Activated T-cell treated with anti-CD3 and anti-CD28 coated beads, Interleukin-2, amount 50 U/mL, for 48 hours (primary cell): ENCODE results near the gene RTKN.
"Not testable (repeated sequence)": the region's sequence is repeated elsewhere in the genome, so short reads cannot be mapped to it uniquely, and the experiment has no call there.

Experiments used
- DNase-seq, 2 experiments: peaks; one replicate each; pipeline ENCODE4 v3.0.0-alpha.2; 2020

The RTKN gene

DNA sequence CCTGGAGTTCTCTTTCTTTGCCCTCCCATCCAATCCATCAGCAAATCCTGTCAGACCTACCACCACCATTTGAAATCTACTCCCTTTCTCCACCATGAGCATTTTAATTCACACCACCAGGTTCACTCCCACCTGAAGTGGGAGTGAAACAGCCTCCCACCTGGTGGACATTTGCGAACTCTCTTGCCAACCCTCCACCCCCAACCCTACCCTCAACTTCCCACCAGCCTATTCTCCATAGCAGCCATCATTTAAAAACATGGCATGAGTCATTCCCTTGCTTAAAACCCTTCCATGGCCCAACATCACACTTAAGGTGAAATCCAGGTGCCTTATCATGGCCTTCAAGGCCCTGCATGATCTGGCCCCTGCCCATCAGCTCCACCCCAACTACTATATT is 3.5 kb downstream of the RTKN start:
- DNase-seq: no peak

- DNase-seq: no peak
Observed at GRCh38 chr2:74436848-74437695, 4.7 kb downstream of the RTKN start.

DNA sequence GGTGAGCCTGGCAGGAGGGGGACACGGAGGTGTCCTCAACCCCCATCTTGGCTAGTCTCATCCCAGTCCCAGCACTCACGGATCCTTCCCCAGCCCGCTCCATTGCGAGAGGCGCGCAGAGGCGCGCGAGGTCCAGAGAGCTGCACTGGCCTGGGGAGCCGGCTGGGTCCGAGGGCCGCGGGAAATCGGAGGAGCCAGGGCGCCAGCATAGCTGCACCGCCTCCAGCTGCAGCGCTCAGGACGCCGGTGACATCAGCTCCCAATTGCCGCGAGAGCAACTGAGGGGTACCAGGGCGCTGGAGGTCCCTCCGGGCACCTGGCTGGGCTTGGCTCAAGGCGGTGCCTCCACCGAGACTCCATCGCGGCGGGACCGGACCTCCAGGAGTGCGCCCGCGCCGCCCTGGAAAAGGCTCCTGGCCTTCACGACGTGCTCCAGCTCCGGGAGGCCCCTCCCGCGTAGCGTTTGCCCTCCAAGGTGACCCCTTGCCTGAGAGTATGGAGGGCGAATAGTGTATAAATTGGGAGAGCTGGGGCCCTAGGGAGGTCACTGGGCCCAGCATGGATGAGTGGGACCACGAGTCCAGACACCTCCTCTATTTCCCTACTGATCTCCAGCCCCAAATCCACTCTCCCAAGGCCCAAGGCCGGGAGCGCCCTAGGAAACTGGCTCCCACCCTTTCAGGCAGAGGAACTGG is 5.5 kb downstream of the RTKN start:
- DNase-seq: no peak

DNA sequence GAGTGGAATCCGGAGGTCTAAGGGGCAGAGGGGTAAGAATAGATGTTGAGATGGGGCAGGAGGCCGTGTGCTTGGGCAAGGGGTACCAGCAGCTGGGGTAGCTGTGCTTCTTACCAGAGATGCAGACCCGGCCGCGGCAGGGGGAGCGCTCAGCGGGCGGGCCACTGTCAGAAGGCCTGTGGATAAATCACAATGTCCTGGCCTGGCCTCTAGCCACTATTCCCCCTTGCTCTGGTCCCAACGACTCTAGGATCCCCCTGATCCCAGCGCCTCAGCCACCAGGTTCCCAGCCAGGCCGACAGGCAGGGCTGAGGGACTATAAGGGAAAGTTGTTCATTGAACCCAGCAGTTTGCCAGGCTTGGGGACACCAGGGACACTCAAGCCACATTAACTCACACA is 11.2 kb downstream of the RTKN start:
- no peak for DNase-seq

DNA sequence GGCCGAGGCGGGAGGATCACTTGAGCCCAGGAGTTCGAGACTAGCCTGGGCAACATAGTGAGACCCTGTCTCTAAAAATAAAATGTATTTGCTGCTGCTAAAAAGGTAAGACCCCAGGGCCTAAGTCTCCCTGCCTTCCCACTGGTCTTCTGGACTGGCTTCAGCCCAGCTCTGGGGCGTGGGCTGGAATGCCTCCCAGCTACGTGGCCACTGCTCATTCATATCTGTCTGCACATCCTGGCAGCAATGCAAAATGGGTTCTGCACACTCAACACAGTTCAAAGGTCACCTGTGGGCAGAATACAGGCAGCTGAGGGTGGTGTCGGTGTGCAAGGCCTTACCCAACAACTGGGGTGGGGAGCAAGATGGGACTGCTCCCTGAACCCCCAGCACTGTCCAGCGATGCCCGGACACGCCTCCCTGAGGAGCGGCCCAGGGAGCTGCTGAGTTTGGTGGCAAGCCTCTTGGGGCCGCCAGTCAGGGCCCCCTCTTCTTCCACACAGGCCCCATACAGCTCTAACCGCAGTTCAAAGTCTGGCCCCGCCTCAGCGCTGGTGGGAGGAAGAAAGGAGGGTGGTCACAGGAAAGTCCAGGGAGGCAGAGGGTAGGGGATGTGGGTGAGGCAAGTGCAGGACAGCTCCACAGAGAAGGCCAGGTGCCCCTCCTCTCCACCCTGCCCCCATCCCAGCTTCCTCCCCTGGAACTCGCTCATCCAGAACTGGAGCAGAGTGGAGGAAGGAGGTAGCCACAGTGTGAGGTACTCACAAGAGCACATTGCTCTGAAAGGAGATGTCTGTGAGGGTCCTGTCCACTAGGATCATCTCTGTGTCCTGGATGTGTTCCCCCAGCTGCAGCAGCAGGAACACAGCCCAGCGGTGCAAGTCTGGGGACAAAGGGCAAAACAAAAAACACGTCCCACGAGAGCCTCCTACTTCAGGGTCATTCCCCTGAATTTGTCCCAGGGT is 12.0 kb downstream of the RTKN start:
- DNase-seq: no peak

DNA sequence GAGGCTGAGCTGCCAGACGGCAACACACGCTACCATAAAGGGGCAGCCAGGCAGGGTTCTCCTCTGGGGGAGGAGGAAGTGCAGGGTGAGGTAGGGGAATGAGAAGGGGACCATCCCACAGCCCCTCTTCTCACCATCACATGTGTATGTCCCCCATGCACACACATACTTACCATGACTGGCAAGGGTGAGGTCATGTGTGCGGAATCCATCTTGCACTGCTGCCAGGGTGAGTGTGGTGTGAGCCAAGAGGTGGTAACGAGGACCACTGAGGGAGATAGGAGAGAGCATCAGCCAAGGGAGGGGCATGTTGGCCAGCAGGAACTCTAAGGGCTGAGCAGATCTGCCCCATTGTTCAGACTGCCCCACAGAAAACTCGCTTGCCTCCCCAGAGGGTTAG is 13.1 kb downstream of the RTKN start:
- DNase-seq: no peak

DNA sequence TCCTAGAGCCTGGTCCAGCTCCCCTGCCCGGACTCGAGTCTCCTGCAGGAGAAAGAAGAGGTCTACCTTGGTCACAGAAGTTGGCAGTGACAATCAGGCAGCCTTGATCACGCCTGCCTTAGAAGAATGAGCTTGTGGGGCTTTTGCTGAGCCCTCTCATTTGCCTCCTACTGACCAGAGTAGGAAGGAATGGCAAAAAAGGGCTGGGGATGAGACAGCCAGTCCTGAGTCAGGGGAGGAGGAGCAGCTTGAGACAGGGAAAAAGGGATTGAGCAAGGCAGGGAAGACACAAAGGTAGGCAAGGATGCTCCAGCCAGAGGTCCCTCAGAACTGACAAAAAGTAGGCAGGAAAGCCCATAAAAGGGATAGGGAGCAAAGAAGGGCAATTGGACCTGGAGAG is 14.2 kb downstream of the RTKN start:
- DNase-seq: no peak

DNA sequence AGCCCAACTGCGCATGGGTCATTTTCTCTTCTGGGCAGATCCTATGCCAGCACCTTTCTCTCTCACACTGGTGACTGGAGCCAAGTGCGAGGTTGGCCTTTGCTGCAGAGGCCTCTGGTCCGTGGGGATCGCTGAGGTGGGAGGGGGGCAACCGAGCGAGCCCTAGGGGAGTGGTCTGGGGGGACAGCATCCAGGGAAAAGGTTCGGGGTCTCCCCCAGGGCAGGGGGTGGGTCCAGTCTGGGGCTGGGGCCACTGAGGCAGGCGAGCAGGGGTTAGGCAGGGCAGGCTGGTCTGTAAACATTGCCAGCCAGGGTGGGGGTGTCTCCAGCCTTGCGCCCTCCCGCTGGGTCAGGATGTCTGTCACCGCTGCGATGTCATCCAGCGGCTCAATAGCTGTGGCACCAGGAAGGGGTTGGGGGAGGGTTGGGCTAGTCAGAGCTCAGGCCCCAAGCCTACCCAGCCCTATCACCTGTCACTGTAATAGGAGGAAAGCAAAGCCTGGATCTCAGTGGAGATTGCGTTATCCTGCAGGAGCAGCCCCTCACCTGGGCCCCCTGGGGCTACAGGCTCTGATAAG is 15.5 kb downstream of the RTKN start:
- no peak for DNase-seq

DNA sequence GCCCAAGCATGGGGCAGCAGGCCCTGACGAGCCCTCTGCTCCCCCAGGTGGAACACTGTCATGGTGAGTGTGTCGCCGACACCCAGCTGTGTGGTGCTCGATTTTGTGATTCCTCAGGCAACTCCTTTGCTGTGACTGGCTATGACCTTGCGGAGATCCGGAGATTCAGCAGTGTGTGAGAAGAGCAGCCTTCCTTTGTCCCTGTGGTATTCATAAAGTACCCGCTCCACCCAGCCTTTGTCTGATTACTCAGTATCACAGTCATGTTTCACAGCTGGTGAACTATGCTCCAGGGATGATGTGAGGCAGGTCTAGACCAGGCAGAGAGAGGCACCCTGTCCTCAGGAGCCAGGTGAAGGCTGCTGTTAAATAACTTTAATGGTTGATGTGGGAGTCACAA is 16.2 kb downstream of the RTKN start:
- no peak for DNase-seq

DNA sequence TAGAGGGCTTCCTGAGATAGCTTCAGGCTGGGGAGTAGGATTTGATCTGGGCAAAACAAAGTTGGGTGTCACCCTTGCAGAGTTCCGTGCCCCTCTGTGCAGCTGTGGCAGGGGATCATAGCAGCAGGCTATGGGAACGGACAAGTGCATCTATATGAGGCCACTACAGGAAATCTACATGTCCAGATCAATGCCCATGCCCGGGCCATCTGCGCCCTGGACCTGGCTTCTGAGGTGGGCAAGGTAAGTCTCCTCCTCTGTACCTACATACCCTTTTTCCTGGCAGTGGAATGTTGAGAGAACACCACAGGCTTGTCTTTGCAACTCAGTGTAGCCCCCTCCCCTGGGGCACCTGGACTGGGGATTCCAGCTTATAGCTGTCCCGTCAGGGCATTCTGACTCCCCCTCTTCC is 16.7 kb downstream of the RTKN start:
- no peak for DNase-seq

- no peak for DNase-seq
Observed at GRCh38 chr2:74424139-74424992, 17.4 kb downstream of the RTKN start.

- no peak for DNase-seq
Observed at GRCh38 chr2:74423231-74424095, 18.3 kb downstream of the RTKN start.

GRCh38 chr2:74421221-74421870 is 20.4 kb downstream of the RTKN start, which contains the start of the genes C2orf81 and WDR54:
Gene C2orf81, minus strand, starts transcription at chr2:74421619. Its CDS starts 59 bp downstream, at chr2:74421560.
Gene WDR54, plus strand, starts transcription at chr2:74421730. Its CDS starts 424 bp downstream, at chr2:74422154.
- DNase-seq: peak; percentile 93 to 97

DNA sequence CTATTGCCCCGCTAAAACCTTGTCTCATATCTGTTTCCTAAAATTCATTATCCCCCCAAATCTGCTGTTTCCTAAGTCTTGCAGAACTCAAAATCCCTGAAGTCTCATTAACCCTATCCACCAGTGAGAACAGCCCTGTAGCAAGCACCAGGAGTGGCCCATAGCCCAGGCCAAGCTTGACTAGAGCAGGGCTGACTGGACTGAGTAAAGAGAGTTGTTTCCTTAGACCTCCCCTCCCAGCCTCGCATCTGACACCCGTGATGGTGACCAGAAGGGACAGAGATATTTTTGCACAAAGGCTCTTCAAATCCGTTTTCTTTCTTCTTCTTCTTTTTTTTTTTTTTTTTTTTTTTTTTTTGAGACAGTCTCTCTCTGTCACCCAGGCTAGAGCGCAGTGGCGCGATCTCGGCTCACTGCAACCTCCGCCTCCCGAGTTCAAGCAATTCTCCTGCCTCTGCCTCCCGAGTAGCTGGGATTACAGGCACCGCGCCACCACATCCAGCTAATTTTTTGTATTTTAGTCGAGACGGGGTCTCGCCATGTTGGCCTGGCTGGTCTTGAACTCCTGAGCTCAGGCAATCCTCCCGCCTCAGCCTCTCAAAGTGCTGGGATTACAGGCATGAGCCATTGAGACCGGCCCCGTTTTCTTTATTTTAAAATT is 21.2 kb downstream of the RTKN start:
- DNase-seq: not testable (repeated sequence)

- no peak for DNase-seq
Observed at GRCh38 chr2:74420006-74420405, 21.7 kb downstream of the RTKN start.

- DNase-seq: no peak
Observed at GRCh38 chr2:74419345-74419744, 22.4 kb downstream of the RTKN start.

GRCh38 chr2:74418312-74418711 is 23.4 kb downstream of the RTKN start:
- DNase-seq: no peak

DNA sequence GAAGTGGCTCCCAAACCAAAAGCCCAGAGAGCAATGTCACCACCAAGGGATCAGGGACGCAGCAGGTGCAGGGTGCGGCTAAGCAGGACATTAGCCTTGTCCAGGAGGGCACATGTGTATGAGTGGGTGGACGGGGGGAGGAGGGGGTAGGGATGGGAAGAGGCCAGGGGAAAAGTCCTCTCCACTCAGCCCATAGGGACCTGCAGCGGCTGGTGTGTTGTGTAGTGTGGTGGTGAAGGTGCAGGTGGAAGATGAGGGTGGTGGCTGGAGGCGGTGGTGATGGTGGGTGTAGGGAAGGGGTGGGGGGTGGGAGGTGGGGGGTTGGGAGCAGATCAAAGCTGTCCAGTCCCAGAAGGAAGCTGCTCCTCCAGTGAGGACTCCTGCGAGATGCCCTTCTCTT is 24.0 kb downstream of the RTKN start:
- DNase-seq: no peak

- DNase-seq: no peak
Observed at GRCh38 chr2:74417197-74417596, 24.5 kb downstream of the RTKN start.
